Breast epithelium (tissue), 4 donors: ENCODE results near the gene APH1B. TPM values are rescaled to one million over a fixed set of nuclear protein-coding genes. Genes with fewer than 3 reads are reported as not detected.

ENCODE experiments used
- DNase-seq, 2 donors: peaks; one replicate each; pipeline ENCODE4 v3.0.0-alpha.2; 2019; ENCODE audit warnings: low spot score in 2 of 2
- H3K27ac ChIP-seq, 2 donors: fragments of 200-600 bp; sonication (generic) in 1 of 2; one replicate each; pipeline ENCODE4 v1.5.1; 2016 to 2019; ENCODE audit warnings: mild to moderate bottlenecking in 1 of 2
- H3K27me3 ChIP-seq, 2 donors: fragments of 200-600 bp; sonication (generic) in 1 of 2; one replicate each; pipeline versions ENCODE4 v1.5.1 to v1.6.0; 2017 to 2019; ENCODE audit warnings: control low read depth in 1 of 2, mild to moderate bottlenecking in 1 of 2
- H3K36me3 ChIP-seq: fragments of 200-600 bp; one replicate; pipeline ENCODE4 v1.5.1; 2019
- H3K4me1 ChIP-seq, 2 donors: fragments of 200-600 bp; sonication (generic); one replicate each; pipeline ENCODE4 v1.5.1; 2016 to 2019; ENCODE audit warnings: control low read depth in 1 of 2
- H3K4me3 ChIP-seq, 3 donors: fragments of 200-600 bp; sonication (generic); 1 replicate in 2 of 3; 2 replicates in 1 of 3; pipeline ENCODE4 v1.5.1; 2016 to 2019; ENCODE audit warnings: mild to moderate bottlenecking in 3 of 3, moderate library complexity in 2 of 3
- H3K9me3 ChIP-seq, 2 donors: fragments of 200-600 bp; sonication (generic) in 1 of 2; one replicate each; pipeline ENCODE4 v1.5.1; 2016 to 2019; ENCODE audit warnings: control low read depth in 1 of 2
- POLR2A ChIP-seq: fragments of 450-650 bp; IDR thresholded peaks from one replicate; pipeline ENCODE4 v1.6.1; 2016; ENCODE audit warnings: antibody characterized with exemption, mild to moderate bottlenecking, moderate library complexity
- POLR2AphosphoS5 ChIP-seq, 3 donors: sonication (generic); formaldehyde crosslinking; IDR thresholded peaks; one replicate each; pipeline ENCODE4 v1.6.1; 2017; ENCODE audit warnings: antibody characterized with exemption in 3 of 3
- intact Hi-C: fragments of 100-400 bp; cut with DNase I; formaldehyde crosslinking; loops from one replicate; pipeline ENCODE4 v1.15.1; 2023; ENCODE audit warnings: low total_unique reads
- total RNA-seq, 3 donors: library from RNA; depleted of rRNA; stranded (reverse); fragments of >200 nt; gene quantifications; one replicate each; pipeline ENCODE4 v1.1.0, GENCODE V29; 2016
- TF ChIP-seq, protein P1 (sequence below), 3 donors: fragments of 450-650 bp; IDR thresholded peaks; one replicate each; pipeline ENCODE4 v1.5.1; 2016 to 2017; ENCODE audit warnings: antibody characterized with exemption in 3 of 3, mild to moderate bottlenecking in 3 of 3, moderate library complexity in 3 of 3

The APH1B gene
- total RNA-seq, 3 donors from 2014 or later, result 21.3 to 26.1 (median 25.6) TPM

DNA sequence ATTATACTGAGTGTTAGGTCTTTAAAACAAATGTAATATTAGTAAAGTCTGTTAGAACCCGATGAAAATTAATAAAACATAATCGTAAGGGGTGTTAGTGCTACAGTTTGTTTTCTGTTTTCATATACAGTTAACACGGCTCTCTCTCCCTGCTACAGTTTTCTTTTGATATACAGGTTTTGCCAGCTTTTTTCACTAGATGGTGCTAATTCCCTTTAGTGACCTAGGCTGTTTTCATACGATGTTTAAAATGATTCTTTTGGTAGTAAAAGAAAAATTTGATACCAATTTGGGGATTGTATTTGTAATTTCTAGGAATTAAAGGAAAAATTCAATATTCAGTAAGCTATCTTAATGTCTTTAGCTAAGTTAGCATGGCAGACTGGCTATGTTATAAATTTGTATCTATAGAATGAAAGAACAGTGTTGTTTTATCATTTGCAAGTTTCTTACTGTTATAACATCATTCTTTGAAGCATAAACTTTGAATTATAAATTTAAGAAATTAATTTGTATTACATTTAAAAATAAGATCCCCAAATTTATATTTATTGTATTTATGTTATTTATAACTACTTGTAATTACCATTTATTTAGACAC lies 11.5 kb downstream of the APH1B start:
- no peaks in the 10 kb centered on the region for H3K36me3 ChIP-seq
- TF ChIP-seq POLR2A (no peak), POLR2AphosphoS5 (IDR thresholded peaks at IDR 0.05) (no peak)
- TF ChIP-seq, protein P1, sequence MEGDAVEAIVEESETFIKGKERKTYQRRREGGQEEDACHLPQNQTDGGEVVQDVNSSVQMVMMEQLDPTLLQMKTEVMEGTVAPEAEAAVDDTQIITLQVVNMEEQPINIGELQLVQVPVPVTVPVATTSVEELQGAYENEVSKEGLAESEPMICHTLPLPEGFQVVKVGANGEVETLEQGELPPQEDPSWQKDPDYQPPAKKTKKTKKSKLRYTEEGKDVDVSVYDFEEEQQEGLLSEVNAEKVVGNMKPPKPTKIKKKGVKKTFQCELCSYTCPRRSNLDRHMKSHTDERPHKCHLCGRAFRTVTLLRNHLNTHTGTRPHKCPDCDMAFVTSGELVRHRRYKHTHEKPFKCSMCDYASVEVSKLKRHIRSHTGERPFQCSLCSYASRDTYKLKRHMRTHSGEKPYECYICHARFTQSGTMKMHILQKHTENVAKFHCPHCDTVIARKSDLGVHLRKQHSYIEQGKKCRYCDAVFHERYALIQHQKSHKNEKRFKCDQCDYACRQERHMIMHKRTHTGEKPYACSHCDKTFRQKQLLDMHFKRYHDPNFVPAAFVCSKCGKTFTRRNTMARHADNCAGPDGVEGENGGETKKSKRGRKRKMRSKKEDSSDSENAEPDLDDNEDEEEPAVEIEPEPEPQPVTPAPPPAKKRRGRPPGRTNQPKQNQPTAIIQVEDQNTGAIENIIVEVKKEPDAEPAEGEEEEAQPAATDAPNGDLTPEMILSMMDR (IDR thresholded peaks at IDR 0.05), result peak; percentile 25 to 72 (median 62)
- no peak for DNase-seq
- H3K9me3 ChIP-seq, result no peaks in the 10 kb centered on the region
- intact Hi-C loops, result no loop called here
- H3K4me3 ChIP-seq, result no peak overlapping the region
- H3K4me1 ChIP-seq, result no peaks in the 10 kb centered on the region
- no peaks in the 10 kb centered on the region for H3K27me3 ChIP-seq
- H3K27ac ChIP-seq, result no peak overlapping the region

DNA sequence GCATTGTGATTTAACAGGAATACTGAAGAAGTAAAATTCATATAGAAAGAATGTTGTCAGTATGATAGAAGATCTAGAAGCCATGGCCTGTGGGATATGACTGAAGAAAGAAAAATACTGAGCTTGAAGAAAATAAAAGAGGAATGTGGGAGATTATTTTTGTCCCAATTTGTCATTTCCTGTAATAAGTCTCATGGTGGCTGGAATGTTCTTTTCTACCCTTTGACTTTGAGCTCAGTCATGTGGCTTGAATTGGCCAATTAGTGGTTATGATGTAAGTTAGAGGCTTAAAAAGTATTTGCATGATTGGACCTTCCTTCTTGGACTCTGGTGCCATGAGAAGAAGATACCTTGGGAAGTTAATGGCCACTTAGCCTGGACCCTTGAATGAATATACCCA lies 14.1 kb downstream of the APH1B start:
- Histone ChIP-seq H3K4me1 (no peaks in the 10 kb centered on the region), H3K27ac (no peak overlapping the region), H3K27me3 (no peaks in the 10 kb centered on the region), H3K9me3 (no peaks in the 10 kb centered on the region), H3K4me3 (no peak overlapping the region), H3K36me3 (no peaks in the 10 kb centered on the region)
- TF ChIP-seq POLR2A (no peak), POLR2AphosphoS5 (IDR thresholded peaks at IDR 0.05) (no peak)
- intact Hi-C loops, result no loop called here
- DNase-seq, result no peak

DNA sequence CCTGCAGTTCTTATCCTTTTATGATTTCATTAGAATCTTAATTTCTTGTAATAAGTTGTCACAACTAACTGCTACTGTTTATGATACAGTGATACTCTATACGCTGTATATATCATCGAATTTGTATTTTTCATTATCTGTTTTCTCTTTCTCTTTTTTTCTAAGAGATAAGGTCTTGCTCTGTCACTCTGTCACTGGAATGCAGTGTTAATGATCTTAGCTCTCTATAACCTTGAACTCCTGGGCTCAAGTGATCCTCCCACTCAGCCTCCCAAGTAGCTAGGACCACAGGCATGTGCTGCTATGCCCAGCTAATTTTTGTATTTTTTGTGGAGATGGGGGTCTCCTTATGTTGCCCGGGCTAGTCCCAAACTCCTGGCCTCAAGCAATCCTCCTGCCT lies 14.8 kb downstream of the APH1B start:
- Histone ChIP-seq H3K27me3 (no peaks in the 10 kb centered on the region), H3K27ac (no peak overlapping the region), H3K4me3 (no peak overlapping the region), H3K36me3 (no peaks in the 10 kb centered on the region), H3K9me3 (no peaks in the 10 kb centered on the region), H3K4me1 (no peaks in the 10 kb centered on the region)
- intact Hi-C loops, result no loop called here
- TF ChIP-seq, protein P1 (IDR thresholded peaks at IDR 0.05), result no peak
- TF ChIP-seq POLR2A, result no peak
- TF ChIP-seq POLR2AphosphoS5 (IDR thresholded peaks at IDR 0.05), result no peak
- no peak for DNase-seq

DNA sequence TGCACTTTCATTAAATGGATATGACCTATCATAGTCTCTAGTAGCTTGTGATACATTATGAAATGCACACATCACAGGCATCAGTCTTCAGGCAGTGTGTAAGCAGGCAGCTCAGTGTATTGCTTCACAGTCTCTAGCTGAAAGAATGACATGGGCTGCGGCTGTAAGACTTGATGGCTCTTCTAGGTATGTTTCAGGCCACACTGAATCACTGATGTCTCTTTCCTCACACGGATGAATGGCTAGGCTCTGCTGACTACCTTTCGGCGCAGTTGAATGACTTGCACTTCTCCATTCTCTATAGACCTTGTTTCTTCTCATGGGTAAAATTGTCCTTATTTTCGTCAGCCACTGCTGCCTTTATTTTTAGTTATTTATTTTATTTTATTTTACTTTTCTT lies 15.4 kb downstream of the APH1B start:
- intact Hi-C loops, result no loop called here
- no peak overlapping the region for H3K4me3 ChIP-seq
- no peaks in the 10 kb centered on the region for H3K4me1 ChIP-seq
- DNase-seq, result no peak
- H3K36me3 ChIP-seq, result no peaks in the 10 kb centered on the region
- TF ChIP-seq POLR2A, result no peak
- TF ChIP-seq, protein P1 (IDR thresholded peaks at IDR 0.05), result no peak
- TF ChIP-seq POLR2AphosphoS5 (IDR thresholded peaks at IDR 0.05), result no peak
- no peak overlapping the region for H3K27ac ChIP-seq
- H3K9me3 ChIP-seq, result no peaks in the 10 kb centered on the region
- H3K27me3 ChIP-seq, result no peaks in the 10 kb centered on the region

DNA sequence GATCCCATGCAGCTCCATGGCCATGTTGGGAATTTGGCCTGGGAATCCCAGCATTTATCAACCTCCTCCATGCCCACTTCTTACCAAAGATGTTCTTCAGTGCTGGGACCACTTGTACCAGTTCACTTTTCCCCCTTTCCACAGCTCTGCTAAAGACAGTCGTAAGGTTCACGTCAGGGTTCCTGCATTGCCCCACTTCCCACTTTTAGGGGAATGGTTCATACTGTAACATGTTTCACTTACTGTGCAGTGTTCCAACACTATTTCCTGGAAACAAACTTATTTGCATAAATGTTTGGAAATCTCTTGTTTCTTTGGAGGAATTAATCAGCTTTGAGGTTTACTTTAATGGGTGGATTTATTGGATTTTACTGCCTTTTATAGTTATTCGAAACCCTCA lies 17.0 kb downstream of the APH1B start:
- Histone ChIP-seq H3K27ac (no peak overlapping the region), H3K4me1 (no peaks in the 10 kb centered on the region), H3K4me3 (no peak overlapping the region), H3K27me3 (no peaks in the 10 kb centered on the region), H3K9me3 (no peaks in the 10 kb centered on the region), H3K36me3 (no peaks in the 10 kb centered on the region)
- intact Hi-C loops, result no loop called here
- TF ChIP-seq POLR2AphosphoS5 (IDR thresholded peaks at IDR 0.05) (no peak), POLR2A (no peak)
- TF ChIP-seq, protein P1 (IDR thresholded peaks at IDR 0.05), result no peak
- no peak for DNase-seq

DNA sequence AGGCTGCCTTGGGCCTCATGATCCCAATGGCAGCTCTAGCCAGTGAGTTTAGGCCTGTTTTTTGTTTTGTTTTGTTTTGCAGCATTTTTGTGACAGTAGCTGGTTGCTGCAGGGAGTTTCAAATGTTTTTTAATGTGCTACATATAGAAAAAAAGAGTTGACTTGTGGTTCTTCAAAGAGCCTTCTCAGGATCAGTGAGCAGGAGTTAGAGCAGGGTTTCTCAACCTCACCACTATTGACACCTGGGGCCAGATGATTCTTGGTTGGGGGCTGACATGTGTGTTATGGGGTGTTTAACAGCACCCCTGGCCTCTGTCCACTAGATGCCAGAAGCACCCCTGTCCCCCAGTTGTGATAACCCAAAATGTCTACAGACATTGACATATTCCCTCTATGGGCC lies 17.9 kb downstream of the APH1B start:
- TF ChIP-seq, protein P1 (IDR thresholded peaks at IDR 0.05), result no peak
- TF ChIP-seq POLR2AphosphoS5 (IDR thresholded peaks at IDR 0.05) (no peak), POLR2A (no peak)
- no peak overlapping the region for H3K4me3 ChIP-seq
- no peaks in the 10 kb centered on the region for H3K9me3 ChIP-seq
- no peaks in the 10 kb centered on the region for H3K4me1 ChIP-seq
- intact Hi-C loops, result no loop called here
- no peak overlapping the region for H3K27ac ChIP-seq
- DNase-seq, result no peak
- no peaks in the 10 kb centered on the region for H3K36me3 ChIP-seq
- H3K27me3 ChIP-seq, result no peaks in the 10 kb centered on the region
